GM12865 (cell line): ENCODE measurements around the gene MYH11.
"Not testable (repeated sequence)": the region's sequence is repeated elsewhere in the genome, so short reads cannot be mapped to it uniquely, and the experiment has no call there.

Experiments used
- DNase-seq: peaks from one replicate; pipeline ENCODE4 v3.0.0; 2010; ENCODE audit warnings: low read depth
- H3K4me3 ChIP-seq: 2 replicates; pipeline ENCODE4 v1.5.1; 2011; ENCODE audit warnings: mild to moderate bottlenecking, low read depth, low read length, control low read depth
- CTCF ChIP-seq: IDR thresholded peaks from 2 replicates; pipeline ENCODE4 v1.5.1; 2011; ENCODE audit warnings: low read length, control low read depth, low read depth, inconsistent platforms; ENCODE audit not compliant: insufficient read depth; ENCODE audit errors: missing control alignments

Gene MYH11

GRCh38 chr16:15799851-15800495 is 56.9 kb downstream of the MYH11 start:
- H3K4me3 ChIP-seq, result no peak overlapping the region
- DNase-seq, result no peak
- no peak for TF ChIP-seq CTCF

GRCh38 chr16:15798671-15799070 is 58.2 kb downstream of the MYH11 start:
- H3K4me3 ChIP-seq, result no peak overlapping the region
- no peak for TF ChIP-seq CTCF
- no peak for DNase-seq

GRCh38 chr16:15796885-15797284 is 59.9 kb downstream of the MYH11 start:
- TF ChIP-seq CTCF, result no peak
- DNase-seq, result no peak
- no peak overlapping the region for H3K4me3 ChIP-seq

- no peak overlapping the region for H3K4me3 ChIP-seq
- TF ChIP-seq CTCF, result no peak
- DNase-seq, result no peak
Observed at GRCh38 chr16:15795615-15796014, 61.2 kb downstream of the MYH11 start.

- DNase-seq, result no peak
- no peak for TF ChIP-seq CTCF
- no peak overlapping the region for H3K4me3 ChIP-seq
Observed at GRCh38 chr16:15792563-15792971, 64.3 kb downstream of the MYH11 start.

- H3K4me3 ChIP-seq, result no peak overlapping the region
- DNase-seq, result no peak
- TF ChIP-seq CTCF, result no peak
Observed at GRCh38 chr16:15790458-15790857, 66.4 kb downstream of the MYH11 start.

GRCh38 chr16:15789816-15790215 is 67.0 kb downstream of the MYH11 start:
- not testable (repeated sequence) for H3K4me3 ChIP-seq, DNase-seq
